ENCODE results near the gene ADGRB3.
A peak's percentile ranks its signal among the peaks of the same experiment; 100 is the strongest.
"Not testable (repeated sequence)": the region's sequence is repeated elsewhere in the genome, so short reads cannot be mapped to it uniquely, and the experiment has no call there.

ADGRB3 gene

DNA sequence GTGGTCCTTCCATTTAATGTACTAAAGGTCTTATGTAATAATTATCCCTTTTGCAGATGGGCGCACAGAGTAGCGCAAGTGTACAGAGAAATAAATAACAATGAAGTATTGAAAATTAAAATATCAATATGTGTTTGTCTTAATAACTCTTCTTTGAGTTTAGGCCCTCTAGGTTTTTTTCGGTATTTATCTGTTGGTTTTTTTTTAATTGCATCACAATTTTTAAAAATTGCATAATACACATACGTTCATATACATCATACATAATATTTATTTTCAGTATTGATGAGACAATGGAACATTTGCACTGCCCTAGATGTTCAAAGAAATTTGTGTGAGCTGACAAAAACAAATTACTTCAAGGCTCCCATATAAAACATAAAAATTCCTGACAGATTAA lies 15.1 kb downstream of the ADGRB3 start:
- DNase-seq = no peak

DNA sequence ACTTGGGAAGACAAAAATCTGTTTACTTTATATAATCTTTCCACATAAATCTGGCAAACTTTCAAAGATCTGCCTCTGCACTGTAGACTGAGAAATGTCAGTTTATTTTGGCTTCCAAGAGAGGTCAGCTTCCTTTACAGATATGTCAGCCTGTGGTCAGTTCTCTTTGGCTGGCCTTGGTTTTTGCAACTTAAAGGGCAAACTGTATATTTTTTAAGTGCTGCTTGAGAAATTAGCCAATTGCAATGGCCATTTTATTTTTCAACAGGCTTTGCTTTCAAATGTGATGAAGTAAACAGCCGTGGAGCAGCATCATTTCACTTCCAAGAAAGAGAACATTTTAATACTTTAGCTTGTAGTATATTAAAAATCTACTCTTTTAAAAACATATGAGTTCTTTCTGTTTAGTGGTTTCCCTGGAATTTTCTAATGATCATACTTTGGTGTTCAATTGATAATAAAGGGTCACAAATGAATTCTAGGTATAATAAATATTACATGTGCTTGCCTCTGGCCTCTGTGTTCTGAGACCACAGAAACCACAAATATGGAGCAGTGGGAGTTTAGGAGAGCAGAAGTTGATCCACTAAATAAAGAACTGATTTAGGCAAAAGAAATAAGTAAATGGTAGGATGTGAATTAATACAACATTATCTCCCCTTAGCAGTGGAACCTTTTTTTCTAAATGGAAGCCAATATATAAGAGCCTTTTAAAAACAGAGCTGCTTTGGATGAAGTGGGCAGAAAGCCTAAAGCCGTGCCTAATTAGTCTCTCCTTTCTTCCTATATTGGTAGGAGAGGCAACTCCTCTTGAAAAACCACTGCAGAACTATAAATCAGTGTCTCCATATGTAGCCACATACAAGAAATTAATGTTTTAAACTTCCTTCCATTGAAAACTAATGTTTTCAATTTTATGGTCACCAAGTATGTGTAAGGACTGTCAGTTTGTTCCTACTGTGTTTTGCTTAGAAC lies 16.2 kb downstream of the ADGRB3 start:
- peak; percentile 81 for DNase-seq

DNA sequence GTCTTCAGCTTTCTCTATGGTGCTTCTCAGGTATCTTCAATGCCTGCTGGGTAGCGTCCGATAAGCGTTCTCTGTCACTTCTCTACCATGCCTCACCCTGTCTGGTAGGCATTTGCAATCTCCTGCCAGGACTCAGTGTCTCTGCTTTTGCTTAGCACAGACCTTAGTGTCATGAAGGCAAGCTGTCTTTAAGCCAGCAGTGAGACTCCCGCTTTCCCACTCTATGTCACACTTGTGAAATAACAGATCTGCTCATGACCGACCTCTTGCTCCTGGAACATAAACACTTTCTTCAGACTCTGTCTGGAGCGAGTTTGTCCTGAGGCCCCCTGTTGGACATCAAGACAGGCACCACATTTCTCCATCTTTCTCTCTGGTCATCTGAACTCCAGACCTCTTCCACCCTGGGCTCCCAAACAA lies 17.0 kb downstream of the ADGRB3 start:
- DNase-seq = no peak

DNA sequence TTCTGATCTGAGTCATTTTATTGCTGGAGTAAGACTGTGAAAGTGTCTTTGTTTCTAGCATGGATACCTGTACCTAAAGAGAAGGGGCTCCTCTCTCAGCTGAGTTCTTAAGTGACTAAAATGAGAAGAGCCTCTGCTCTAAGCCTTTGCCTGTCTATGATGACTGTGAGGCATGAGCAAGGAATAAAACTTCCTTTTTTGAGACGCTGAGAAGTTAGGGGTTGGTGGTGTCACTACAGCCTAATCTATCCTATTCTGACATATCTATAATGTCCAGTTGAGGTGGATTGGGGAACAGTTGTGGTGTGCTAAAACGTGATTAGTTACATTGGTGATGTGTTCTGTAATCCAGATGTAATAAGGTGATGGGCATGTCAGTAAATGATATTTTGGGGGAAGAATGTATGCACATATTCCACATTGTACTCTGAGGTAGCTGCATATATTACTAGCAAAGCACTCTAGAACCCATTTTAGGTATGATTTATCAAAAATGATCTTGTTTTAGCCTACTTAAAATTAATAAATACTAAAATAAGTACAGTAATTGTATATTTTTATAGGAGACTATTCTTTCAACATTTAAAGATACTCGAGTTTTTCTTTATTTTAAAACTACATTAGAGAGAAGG lies 18.1 kb downstream of the ADGRB3 start:
- no peak for DNase-seq

DNA sequence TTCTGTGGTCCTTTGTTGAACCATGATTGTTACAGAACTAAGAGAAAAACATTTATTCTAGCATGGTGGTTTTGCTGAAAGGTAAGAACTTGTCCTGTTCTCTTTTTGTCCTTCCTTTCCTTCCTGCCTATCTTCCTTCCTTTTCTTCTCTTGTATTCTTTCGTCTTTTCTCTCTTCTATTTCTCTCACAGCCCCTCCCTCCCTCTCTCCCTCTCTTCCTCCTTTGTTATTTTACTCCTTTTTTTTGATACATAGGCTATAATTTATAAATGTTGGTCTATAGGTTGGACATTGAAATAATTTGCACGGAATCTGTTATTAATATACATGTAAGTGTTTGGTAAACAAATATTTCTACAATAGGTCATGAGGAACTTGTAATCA lies 18.6 kb downstream of the ADGRB3 start:
- no peak for DNase-seq

DNA sequence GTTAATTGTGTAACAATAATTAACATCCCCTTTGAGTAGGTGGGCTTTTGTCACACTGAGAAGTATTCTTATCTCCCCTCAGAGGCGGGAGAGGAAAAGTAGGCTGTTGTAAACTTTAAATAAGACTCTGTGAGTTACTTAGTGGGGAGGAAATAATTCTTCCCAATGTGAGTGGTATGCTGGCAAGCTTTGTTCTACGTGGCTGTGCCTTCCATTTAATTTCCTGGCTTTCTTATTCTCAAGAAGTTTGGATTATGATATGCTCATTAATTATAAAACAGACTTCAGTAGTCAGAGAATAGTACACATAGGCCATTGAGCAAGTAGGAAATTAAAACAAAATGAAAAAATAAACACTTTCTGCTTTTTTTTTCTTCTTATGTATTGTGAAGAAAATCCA lies 19.1 kb downstream of the ADGRB3 start:
- DNase-seq = no peak

DNA sequence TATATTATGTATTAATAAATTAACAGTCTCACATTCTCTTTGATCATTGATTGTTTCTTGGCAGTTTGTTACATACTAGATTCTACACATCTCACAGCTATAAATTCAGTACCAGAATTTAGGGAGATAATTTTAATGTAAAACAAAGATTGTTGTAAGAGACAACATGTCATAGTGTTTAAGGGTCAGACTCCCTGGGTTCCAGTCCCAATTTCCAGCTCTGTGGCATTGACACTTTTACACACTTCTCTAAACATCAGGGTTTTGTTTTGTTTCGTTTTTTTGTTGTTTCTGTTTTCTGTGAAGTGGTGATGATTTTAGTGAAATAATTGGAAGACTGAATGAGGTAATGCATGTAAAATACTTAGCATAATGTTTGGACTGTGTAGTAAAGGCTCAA lies 19.9 kb downstream of the ADGRB3 start:
- DNase-seq = no peak

DNA sequence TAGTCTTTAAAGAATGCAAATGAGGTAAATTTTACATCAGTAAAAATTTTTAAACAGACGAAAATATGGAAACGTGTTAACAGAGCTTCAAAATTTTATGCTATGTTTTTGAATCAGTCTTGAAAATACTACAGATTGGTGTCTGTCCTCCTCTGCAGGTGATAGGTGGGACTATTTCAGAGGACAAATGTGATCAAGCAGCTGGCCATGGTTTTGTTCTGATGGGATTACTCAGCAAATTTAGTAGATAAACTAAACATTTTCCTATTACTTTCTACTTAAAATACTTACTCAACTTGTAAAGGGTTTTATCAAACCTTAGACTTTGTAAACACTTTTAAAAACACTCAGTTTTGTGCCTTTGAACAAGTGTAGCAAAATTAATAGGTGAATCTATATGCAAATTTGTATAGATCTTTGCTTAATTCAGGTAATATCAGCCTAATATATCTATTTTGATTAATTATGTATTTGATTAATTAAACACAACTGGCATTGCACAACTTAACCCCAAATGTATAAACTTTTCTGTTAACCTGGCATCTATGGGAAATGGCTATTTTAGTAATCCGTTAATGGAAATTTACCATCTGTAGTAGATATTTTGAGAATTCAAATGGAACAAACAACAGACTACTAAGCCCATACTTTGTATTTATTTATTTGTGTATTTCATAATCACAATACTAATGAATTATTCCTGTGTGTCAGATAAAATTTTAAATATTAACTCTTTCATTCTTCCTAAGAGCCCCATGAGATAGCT lies 22.5 kb downstream of the ADGRB3 start:
- no peak for DNase-seq

DNA sequence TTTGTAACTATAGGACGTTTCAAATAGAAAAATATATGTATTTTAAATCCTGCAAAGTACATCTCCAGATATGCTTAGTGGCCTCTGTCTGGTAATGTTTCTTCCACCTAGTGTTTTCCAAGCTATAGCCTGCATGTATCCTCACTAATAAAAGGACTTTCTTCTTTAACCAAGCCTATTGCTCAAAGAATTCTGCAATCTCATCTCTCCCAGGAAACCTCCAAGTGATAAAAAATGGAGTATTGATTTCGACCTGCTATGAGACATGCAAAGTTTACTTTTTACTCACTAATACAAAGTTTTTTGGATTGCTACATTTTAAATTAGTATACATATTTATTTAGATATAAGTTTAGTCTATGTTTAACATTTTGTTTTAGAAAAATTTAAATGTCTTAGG lies 23.3 kb downstream of the ADGRB3 start:
- no peak for DNase-seq

DNA sequence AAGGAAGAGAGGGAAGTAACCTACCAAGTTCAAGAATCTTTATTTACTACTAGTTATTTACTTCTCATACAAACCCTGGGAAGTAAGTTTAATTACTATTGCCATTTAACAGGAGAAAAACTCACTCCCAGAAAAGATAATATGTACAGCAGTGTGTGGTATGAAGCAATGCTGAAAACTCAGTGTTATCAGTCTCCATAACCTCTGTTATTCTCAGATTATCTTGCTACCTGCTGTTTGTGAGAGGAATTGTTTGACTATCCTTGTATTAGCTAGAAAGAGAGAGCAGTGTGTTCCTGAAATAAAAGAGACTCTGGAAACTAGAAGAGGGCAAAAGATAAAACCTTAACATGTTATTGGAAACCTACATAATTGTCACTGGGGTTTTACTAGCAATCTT lies 38.2 kb downstream of the ADGRB3 start:
- DNase-seq = no peak

DNA sequence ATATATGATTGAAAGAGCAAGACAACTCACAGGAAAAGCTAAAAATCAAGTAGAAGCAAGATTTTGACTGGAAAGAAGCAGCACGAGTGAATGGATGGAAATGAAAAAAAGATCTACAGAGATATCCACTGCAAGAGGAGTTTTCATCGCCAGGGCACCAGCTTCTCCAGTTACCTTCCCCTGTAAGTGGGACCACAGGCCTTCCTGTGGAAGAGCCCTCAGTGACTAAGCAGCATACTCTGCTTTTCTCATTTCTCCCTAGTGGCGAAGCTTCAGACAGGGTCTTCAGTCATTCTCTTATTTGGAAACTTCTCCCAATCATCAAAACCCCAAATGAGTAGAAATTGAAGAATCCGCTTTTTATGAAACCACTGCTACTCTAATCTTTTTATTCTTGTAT lies 40.5 kb downstream of the ADGRB3 start:
- DNase-seq = no peak

DNA sequence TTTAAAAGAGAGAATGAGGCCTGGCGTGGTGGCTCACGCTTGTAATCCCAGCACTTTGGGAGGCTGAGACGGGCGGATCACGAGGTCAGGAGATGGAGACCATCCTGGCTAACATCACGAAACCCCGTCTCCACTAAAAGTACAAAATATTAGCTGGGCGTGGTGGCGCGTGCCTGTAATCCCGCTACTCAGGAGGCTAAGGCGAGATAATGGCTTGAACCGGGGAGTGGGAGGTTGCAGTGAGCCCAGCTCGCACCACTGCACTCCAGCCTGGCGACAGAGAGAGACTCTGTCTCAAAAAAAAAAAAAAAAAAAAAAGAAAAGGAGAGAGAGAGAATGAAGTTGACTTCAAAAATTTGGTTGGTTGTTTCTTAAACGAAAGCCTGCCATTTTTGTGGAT lies 41.0 kb downstream of the ADGRB3 start:
- DNase-seq = not testable (repeated sequence)

DNA sequence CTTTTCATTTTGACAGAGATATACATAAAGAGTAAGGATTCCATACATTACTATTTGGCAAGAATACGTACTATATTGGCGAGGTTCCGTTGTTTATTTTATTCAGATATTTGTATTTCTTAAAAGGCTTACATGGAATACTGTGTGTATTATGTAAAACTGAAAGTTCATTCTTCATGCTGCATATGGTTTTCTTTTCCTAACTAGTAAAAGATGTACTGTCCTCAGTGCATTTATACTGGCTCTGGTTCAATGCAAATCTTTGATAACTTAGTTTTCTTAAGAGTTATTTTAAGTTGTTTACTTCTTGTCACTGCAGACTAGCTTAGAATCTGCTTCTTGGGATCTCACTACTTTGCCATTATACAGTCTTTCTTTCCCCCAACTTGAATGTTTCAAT lies 42.0 kb downstream of the ADGRB3 start:
- DNase-seq = no peak

DNA sequence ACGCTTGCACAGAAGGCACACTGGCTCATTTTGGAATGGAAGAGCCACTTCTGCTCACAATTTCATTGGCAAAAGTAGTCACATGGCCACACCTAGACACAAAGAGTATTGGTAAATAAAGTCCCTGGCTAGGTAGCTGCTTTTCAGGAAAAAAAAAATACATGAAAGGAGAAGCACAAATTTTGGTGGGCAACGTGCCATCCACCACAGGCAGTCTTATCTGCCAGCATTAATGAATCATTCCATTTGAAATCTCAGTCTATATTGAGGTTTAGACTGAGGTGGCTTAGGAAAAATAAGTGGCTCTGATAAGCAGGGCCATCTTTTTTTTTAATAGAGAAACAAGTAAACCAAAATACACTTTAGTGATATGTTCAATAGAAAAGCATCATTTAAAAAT lies 44.3 kb downstream of the ADGRB3 start:
- DNase-seq = no peak

DNA sequence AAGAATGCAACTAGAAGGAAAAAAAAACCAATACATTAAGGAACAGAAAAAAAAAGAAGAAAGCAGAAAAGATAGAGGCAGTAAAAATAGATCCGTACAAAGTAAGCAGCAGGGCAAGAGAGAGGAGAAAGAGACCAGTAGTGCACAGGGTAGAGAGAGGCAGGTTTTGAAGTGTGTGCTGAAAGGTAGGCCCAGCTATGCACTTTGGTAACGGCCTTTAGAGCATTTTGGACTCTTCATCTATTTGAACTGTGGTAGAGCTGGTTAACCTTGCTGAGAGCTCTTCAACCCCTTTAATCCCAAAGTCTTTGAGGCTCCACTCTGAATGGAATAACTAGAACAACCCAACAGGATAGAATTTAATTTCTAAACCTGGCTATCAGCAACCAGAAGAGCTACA lies 45.2 kb downstream of the ADGRB3 start:
- DNase-seq = peak; percentile 36

DNA sequence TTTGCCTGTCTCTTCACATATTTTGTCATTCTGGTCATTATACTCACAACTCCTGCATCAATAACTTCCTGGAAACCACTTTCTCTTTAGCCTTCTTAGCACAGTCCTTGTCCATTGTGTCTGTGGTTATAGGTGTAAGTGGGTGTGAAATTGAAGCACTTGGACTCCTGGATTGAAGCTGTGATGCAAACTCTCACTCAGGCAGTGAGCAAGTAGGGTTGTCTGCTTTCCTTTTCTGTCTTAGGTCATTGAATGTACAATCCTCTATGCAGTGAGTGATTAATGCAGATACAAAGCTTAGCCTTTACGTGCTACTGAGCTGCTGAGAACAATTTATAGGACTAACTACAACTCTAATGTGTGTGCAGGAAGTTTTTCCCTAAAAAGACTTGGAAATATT lies 54.8 kb downstream of the ADGRB3 start:
- DNase-seq = peak; percentile 93

DNA sequence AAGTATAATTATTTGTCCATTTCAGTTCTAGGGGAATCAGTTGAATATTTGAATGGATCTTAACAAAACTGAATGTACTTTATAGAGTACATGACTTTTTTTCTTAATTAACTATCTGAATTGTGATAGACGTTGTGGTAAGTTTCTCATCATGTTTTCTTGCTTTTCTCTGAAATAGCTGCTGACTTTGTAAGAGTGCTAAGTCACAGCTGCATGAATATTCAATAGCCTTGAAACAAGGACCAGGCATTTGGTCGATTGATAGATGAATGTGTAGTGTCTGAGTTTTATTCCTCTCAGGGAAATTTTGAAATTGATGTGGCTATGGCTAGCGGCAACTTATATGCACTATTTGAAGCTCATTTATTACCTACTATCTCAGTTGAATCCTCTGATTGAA lies 56.0 kb downstream of the ADGRB3 start:
- peak; percentile 58 for DNase-seq

DNA sequence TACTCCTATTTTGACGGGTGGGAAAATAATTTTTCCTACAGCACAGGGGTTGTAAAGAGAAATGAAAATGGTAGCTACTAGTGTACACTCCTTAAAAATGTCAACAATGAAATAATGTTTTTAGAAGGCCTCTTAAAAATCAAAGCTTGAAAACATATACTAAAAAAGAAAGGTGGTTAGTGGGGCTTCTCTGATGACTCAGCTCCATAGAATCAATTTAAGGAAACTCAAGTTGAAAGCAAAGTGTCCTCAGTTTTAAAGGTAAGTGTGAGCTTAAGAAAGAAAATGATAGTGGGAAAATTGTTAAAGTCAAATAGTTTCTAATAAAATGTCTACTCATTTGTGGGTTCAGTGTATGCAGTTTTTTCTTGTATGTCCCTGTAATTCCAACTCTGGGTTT lies 58.2 kb downstream of the ADGRB3 start:
- DNase-seq = no peak

DNA sequence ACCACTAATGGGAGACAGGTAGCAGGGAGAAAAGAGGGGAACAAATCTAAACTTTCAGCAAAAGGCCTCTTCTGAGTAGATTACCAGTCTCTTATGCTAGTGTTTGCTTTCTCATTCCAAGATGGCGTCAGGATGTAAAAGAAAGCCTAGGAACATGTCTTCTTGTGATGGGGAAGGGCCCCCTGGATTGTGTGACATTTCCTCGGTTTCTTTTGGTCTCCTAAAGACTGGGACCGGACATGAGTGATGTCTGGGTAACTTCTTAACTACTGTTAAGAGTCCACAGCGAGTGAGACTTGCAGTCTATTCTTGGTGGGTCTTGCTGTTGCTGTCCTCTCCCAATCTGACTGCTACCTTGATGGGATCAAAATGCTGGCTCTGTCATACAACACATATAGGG lies 60.3 kb downstream of the ADGRB3 start:
- no peak for DNase-seq

DNA sequence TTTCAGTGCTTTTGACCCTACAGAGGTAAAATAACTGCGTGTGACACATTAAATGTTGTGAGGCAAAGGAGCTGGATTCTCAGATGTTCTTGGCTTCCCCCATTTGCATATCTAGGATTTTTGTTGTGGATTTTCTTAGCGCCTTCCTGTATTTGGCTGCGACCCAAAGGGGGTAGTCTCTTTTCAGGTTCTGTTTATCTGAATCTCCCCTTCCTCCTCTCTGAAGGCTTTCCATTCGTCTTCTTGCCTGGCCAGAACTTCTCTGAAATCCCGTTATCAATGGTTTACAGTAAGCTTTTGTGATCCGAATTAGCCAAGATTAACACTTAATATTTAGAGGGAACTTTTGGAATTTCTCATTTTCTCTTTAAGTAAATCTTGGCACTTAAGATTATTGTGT lies 60.8 kb downstream of the ADGRB3 start:
- DNase-seq = no peak

DNA sequence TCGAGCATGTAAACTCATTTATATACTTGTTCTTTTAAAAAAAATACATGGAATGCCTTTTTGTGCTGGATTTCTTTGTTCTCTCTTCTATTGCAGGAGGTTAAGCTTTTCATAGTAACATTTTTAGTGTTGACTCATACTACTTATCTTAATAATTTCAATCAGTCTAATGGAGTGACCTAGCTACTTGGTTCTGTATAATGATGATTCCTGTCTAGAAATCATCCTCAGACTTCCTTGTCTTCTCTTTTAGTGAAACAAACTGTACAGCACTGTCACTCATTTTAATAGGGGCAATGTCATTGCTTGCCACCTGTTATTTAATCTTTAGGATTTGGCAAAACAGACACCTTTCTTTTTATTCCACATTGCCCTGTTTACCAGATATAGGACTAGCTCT lies 62.3 kb downstream of the ADGRB3 start:
- DNase-seq = no peak

DNA sequence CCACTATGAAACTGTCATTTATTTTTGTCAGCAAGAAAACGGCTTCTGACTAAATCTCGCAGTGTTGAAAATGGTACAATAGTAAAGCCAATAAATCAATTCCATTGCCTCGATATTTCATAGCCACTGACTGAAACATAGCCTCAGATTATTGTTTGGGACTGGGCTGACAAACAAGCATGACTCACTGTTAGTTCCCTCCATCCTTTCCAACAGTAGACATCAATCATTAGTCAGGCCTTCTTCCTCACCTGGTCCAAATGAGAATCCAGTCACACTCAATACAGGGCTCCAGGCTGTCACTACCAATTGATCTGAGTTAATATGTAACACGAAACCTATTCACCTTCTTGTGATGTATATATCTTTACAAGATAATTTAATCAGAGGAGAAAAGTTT lies 66.1 kb downstream of the ADGRB3 start:
- no peak for DNase-seq

DNA sequence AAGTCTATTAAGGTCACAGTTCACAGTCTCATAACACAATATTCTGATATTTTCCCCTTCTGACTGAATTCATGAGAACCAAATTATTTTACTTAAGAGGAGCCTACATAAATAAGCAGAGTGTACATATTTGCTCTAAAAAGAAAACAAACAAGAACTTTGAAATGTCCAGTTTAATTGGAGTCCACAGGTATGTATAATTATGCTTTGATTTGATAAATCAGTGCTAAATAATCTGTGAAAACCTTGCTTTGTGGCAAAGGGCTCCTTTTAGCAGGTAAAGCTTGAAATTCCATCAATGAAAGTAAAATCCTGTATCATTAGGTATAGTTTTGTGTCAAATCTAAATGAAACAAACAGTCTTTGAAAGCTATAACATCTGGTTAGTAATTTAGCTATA lies 69.4 kb downstream of the ADGRB3 start:
- DNase-seq = no peak

DNA sequence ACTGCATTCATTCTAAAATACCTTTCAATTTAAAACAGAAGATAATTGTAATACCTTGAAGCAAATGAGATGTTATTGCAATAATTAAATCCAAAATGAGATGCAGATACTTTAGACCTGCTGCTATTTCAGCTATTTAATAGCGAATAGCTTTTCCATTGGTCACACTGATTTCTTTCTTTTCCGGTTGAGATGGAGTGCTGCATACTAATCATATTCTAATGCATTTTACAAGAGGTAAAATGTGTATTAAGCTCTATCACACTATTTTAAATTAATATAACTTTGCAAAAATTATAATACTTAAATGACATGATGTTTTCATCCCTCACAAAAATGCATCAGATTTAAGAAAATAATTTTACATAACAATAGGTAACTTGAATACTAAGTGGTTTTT lies 74.0 kb downstream of the ADGRB3 start:
- no peak for DNase-seq
